H1 (cell line): Measurements from ENCODE around the gene RNU11. TPM values are rescaled to one million over a fixed set of nuclear protein-coding genes. Genes with fewer than 3 reads are reported as not detected.
A peak's percentile ranks its signal among the peaks of the same experiment; 100 is the strongest.

Experiments
- CTCF ChIA-PET: fragments of 300-600 bp; sonication (Branson Sonifier 250); formaldehyde crosslinking; loops from one replicate; lab custom pipeline; 2021; ENCODE audit not compliant: partially characterized antibody; lab: Charles Lee
- POLR2A ChIA-PET: fragments of 300-600 bp; sonication (Branson Sonifier 250); formaldehyde crosslinking; loops from one replicate; lab custom pipeline; 2021; ENCODE audit warnings: inconsistent platforms; ENCODE audit not compliant: partially characterized antibody; lab: Charles Lee
- DNase-seq, 2 experiments: peaks; one replicate each; pipeline versions ENCODE4 v3.0.0 to v3.0.0-alpha.2; 2010 to 2022; ENCODE audit warnings: low spot score in 2 of 2, low read depth in 1 of 2, mixed read lengths in 1 of 2
- FAIRE-seq: peaks from 2 replicates; lab custom pipeline; 2011; peaks lifted over from hg19 to GRCh38; lab: Jason Lieb, UNC
- H2AFZ ChIP-seq: 2 replicates; pipeline ENCODE4 v1.8.1; 2012; ENCODE audit warnings: low read length, inconsistent platforms
- H2AK5ac ChIP-seq: 2 replicates; pipeline ENCODE4 v1.6.1; 2013; ENCODE audit warnings: low read depth, low read length
- H2BK120ac ChIP-seq: replicated peaks from 2 replicates; pipeline ENCODE3; 2013; ENCODE audit warnings: low read depth, low read length, inconsistent platforms
- H2BK12ac ChIP-seq: 2 replicates; pipeline ENCODE4 v1.6.1; 2013; ENCODE audit warnings: low read depth, low read length
- H2BK15ac ChIP-seq: 2 replicates; pipeline ENCODE4 v1.6.1; 2013; ENCODE audit warnings: low read length
- H2BK20ac ChIP-seq: 2 replicates; pipeline ENCODE4 v1.6.1; 2013; ENCODE audit warnings: low read length
- H2BK5ac ChIP-seq: 2 replicates; pipeline ENCODE4 v1.6.1; 2013; ENCODE audit warnings: low read depth, low read length
- H3K14ac ChIP-seq: 2 replicates; pipeline ENCODE4 v1.6.1; 2013; ENCODE audit warnings: inconsistent platforms; ENCODE audit not compliant: insufficient read length
- H3K18ac ChIP-seq: 2 replicates; pipeline ENCODE4 v1.6.1; 2013; ENCODE audit warnings: low read length; ENCODE audit errors: extremely low read depth
- H3K23ac ChIP-seq: 2 replicates; pipeline ENCODE4 v1.6.1; 2013; ENCODE audit warnings: inconsistent platforms; ENCODE audit not compliant: insufficient read length
- H3K23me2 ChIP-seq: 2 replicates; pipeline ENCODE4 v1.6.1; 2013; ENCODE audit warnings: low read depth, low read length
- H3K27ac ChIP-seq: 2 replicates; pipeline ENCODE4 v1.6.1; 2011; ENCODE audit warnings: low read depth, low read length, inconsistent platforms
- H3K27me3 ChIP-seq, 4 experiments: replicated peaks in 1 of 4; 1 replicate in 1 of 4; 2 replicates in 3 of 4; pipeline versions ENCODE4 v1.6.1 to v1.8.1; 2011 to 2013; ENCODE audit warnings: low read length in 3 of 4, mild to moderate bottlenecking in 3 of 4, inconsistent platforms in 2 of 4, mixed read lengths in 2 of 4, moderate library complexity in 1 of 4; ENCODE audit not compliant: control insufficient read depth in 3 of 4, insufficient read depth in 3 of 4; ENCODE audit errors: extremely low read depth in 1 of 4
- H3K36me3 ChIP-seq, 4 experiments: 2 replicates each; pipeline versions ENCODE4 v1.6.1 to v1.8.1; 2011 to 2013; ENCODE audit warnings: mild to moderate bottlenecking in 4 of 4, low read length in 3 of 4, moderate library complexity in 2 of 4, control low read depth in 1 of 4, inconsistent platforms in 1 of 4; ENCODE audit not compliant: insufficient read depth in 4 of 4, control insufficient read depth in 2 of 4
- H3K4ac ChIP-seq: replicated peaks from 2 replicates; pipeline ENCODE3; 2013; ENCODE audit warnings: low read length, low read depth, mixed read lengths, inconsistent platforms; ENCODE audit not compliant: insufficient read length
- H3K4me1 ChIP-seq, 4 experiments: replicated peaks in 1 of 4; 1 replicate in 1 of 4; 2 replicates in 3 of 4; pipeline versions ENCODE4 v1.6.1 to v1.8.1; 2011 to 2013; ENCODE audit warnings: low read length in 3 of 4, inconsistent platforms in 2 of 4, mixed read lengths in 1 of 4; ENCODE audit not compliant: insufficient read depth in 4 of 4, control insufficient read depth in 3 of 4
- H3K4me2 ChIP-seq, 2 experiments: 2 replicates each; pipeline versions ENCODE4 v1.6.1 to v1.8.1; 2011 to 2013; ENCODE audit warnings: low read depth in 2 of 2, low read length in 2 of 2, control low read depth in 1 of 2, inconsistent platforms in 1 of 2, mild to moderate bottlenecking in 1 of 2; ENCODE audit not compliant: insufficient read depth in 1 of 2
- H3K4me3 ChIP-seq, 4 experiments: fragments of 200-600, 300-600 bp in 1 of 4; sonication (generic), shearing (Covaris generic), sonication (Bioruptor Twin) in 1 of 4; 2 replicates each; pipeline versions ENCODE4 v1.5.1 to v1.8.1; 2011 to 2016; ENCODE audit warnings: low read length in 4 of 4, low read depth in 3 of 4, control low read depth in 2 of 4, inconsistent platforms in 2 of 4, mild to moderate bottlenecking in 2 of 4, mixed read lengths in 1 of 4, moderate library complexity in 1 of 4; ENCODE audit not compliant: insufficient read depth in 2 of 4; ENCODE audit errors: extremely low read depth in 1 of 4
- H3K56ac ChIP-seq: replicated peaks from 2 replicates; pipeline ENCODE3; 2013; ENCODE audit warnings: low read depth, mild to moderate bottlenecking, mixed read lengths, low read length, inconsistent platforms; ENCODE audit not compliant: insufficient read length
- H3K79me1 ChIP-seq: 2 replicates; pipeline ENCODE4 v1.6.1; 2013; ENCODE audit warnings: low read depth, low read length, control low read depth
- H3K79me2 ChIP-seq, 2 experiments: 2 replicates each; pipeline versions ENCODE4 v1.6.1 to v1.8.1; 2012 to 2013; ENCODE audit warnings: low read length in 2 of 2, mild to moderate bottlenecking in 2 of 2, inconsistent platforms in 1 of 2; ENCODE audit not compliant: insufficient read depth in 2 of 2, control insufficient read depth in 1 of 2
- H3K9ac ChIP-seq, 4 experiments: replicated peaks in 1 of 4; 1 replicate in 1 of 4; 2 replicates in 3 of 4; pipeline versions ENCODE4 v1.6.1 to v1.8.1; 2011 to 2013; ENCODE audit warnings: low read depth in 3 of 4, low read length in 3 of 4, control low read depth in 2 of 4, mild to moderate bottlenecking in 2 of 4, moderate library complexity in 2 of 4, inconsistent platforms in 1 of 4; ENCODE audit errors: extremely low read depth in 1 of 4
- H3K9me3 ChIP-seq, 2 experiments: 2 replicates each; pipeline versions ENCODE4 v1.6.1 to v1.8.1; 2012 to 2013; ENCODE audit warnings: mild to moderate bottlenecking in 2 of 2, moderate library complexity in 2 of 2, control low read depth in 1 of 2, inconsistent platforms in 1 of 2, low read depth in 1 of 2, low read length in 1 of 2, mixed read lengths in 1 of 2; ENCODE audit not compliant: insufficient read depth in 2 of 2
- H4K20me1 ChIP-seq, 2 experiments: replicated peaks in 1 of 2; 2 replicates each; pipeline versions ENCODE3 to v1.8.1; 2011 to 2013; ENCODE audit warnings: inconsistent platforms in 2 of 2, low read length in 2 of 2, mild to moderate bottlenecking in 1 of 2; ENCODE audit not compliant: insufficient read depth in 2 of 2, control insufficient read depth in 1 of 2
- H4K5ac ChIP-seq: 2 replicates; pipeline ENCODE4 v1.6.1; 2013; ENCODE audit warnings: low read length, low read depth, mixed read lengths, inconsistent platforms; ENCODE audit not compliant: insufficient read length
- H4K8ac ChIP-seq: 2 replicates; pipeline ENCODE4 v1.8.0; 2013; ENCODE audit warnings: mild to moderate bottlenecking, moderate library complexity, low read length, inconsistent platforms; ENCODE audit not compliant: insufficient read depth; ENCODE audit errors: extremely low read depth
- H4K91ac ChIP-seq: replicated peaks from 2 replicates; pipeline ENCODE3; 2013; ENCODE audit warnings: low read length, mixed read lengths, inconsistent platforms; ENCODE audit not compliant: insufficient read length
- CHD1 ChIP-seq: IDR thresholded peaks from 2 replicates; pipeline ENCODE4 v1.6.1; 2012; ENCODE audit warnings: low read depth, low read length, improper control_type of control experiment
- HDAC2 ChIP-seq, 2 experiments: fragments of 300-600 bp in 1 of 2; sonication (generic) in 1 of 2; IDR thresholded peaks; 2 replicates each; pipeline ENCODE4 v1.6.1; 2011 to 2012; ENCODE audit warnings: low read depth in 2 of 2, low read length in 2 of 2, mild to moderate bottlenecking in 2 of 2, moderate library complexity in 2 of 2, borderline replicate concordance in 1 of 2, inconsistent platforms in 1 of 2
- NANOG ChIP-seq: IDR thresholded peaks from 2 replicates; pipeline ENCODE4 v1.6.1; 2011; ENCODE audit warnings: low read length, low read depth, mild to moderate bottlenecking, inconsistent platforms; ENCODE audit not compliant: insufficient read depth, poor library complexity, severe bottlenecking
- POLR2A ChIP-seq, 2 experiments: IDR thresholded peaks; 1 replicate in 1 of 2; 2 replicates in 1 of 2; pipeline ENCODE4 v1.6.1; 2011; ENCODE audit warnings: low read depth in 2 of 2, low read length in 2 of 2, mild to moderate bottlenecking in 2 of 2; ENCODE audit errors: control extremely low read depth in 1 of 2
- RAD21 ChIP-seq, 2 experiments: IDR thresholded peaks in 1 of 2; conservative IDR thresholded peaks in 1 of 2; 2 replicates each; pipeline ENCODE4 v1.6.1; 2011; ENCODE audit warnings: low read depth in 2 of 2, low read length in 2 of 2, improper control_type of control experiment in 1 of 2, inconsistent platforms in 1 of 2, mild to moderate bottlenecking in 1 of 2, moderate library complexity in 1 of 2
- TBP ChIP-seq: IDR thresholded peaks from 2 replicates; pipeline ENCODE4 v1.6.1; 2011; ENCODE audit warnings: low read depth, low read length, improper control_type of control experiment
- WGBS, 2 experiments: shearing (Covaris generic) in 1 of 2; methylation state at CpG; one replicate each; pipeline versions ENCODE4 v1.1.6 to v1.1.7; 2013 to 2015; ENCODE audit warnings: low lambda C conversion rate in 2 of 2, mixed read lengths in 2 of 2, inconsistent platforms in 1 of 2, low coverage in 1 of 2, missing lambda C conversion rate in 1 of 2; ENCODE audit not compliant: insufficient replicate concordance in 2 of 2, insufficient coverage in 1 of 2, insufficient read length in 1 of 2; ENCODE audit errors: extremely low coverage in 1 of 2, missing lambda C conversion rate in 1 of 2; 5-methylcytosine and 5-hydroxymethylcytosine counted together
- polyA plus RNA-seq, 7 experiments: library from polyadenylated mRNA; depleted of rRNA in 3 of 7; stranded (reverse) in 5 of 7; unstranded in 2 of 7; fragments of >200 nt in 5 of 7; fragments of 200-250 nt in 2 of 7; gene quantifications; 1 replicate in 5 of 7; 2 replicates in 1 of 7; 4 replicates in 1 of 7; pipeline versions ENCODE4 v1.2.1 to v1.2.3, GENCODE V29; 2011 to 2013; ENCODE audit warnings: missing spikeins in 2 of 7, mixed read lengths in 2 of 7
- total RNA-seq: library from RNA; stranded (reverse); fragmentation: NEBNext Ultra II Directional; extraction: Animal tissue kit (Norgen Biotek cat#: 25700); gene quantifications from 2 replicates; pipeline ENCODE4 v1.2.1, GENCODE V29; 2021
- TF ChIP-seq, protein P1 (sequence below), 3 experiments: IDR thresholded peaks; 1 replicate in 2 of 3; 2 replicates in 1 of 3; pipeline versions ENCODE4 v1.5.1 to v1.6.1; 2011; ENCODE audit warnings: low read length in 3 of 3, mild to moderate bottlenecking in 3 of 3, inconsistent platforms in 2 of 3, low read depth in 1 of 3, moderate library complexity in 1 of 3; ENCODE audit not compliant: insufficient read depth in 1 of 3; ENCODE audit errors: control extremely low read depth in 1 of 3
- TF ChIP-seq, protein P2 (sequence below): IDR thresholded peaks from 2 replicates; pipeline ENCODE4 v1.6.1; 2011; ENCODE audit warnings: low read depth, mild to moderate bottlenecking, low read length; ENCODE audit not compliant: insufficient read depth

The RNU11 gene
- total and polyA plus RNA-seq, 2 of the 8 experiments (the other 6 are each of a cell fraction or from before 2014, with no cell fraction given): not detected

DNA sequence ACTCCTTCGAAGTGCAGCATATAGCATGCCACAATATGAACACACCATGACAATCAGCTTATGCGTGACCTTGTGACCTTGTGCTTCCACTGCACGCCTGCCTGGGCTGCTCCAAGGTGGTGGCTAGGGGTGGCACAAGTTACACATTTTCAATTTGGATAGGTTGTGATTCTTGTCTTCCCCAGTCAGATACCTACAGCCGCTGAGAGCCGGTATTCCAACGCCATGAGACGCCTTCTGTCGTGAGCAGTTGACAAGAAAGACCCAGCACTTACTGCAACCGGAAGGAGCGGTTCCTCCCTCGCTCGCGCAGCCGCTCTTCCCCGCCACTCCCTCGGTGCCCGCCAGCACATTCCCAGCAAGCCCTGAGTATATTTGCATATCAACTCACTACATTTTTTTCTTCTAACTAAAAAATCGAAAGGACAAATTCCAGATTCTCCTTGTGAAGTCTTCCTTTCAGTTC lies 359 bp upstream of the RNU11 start:
- H3K4me1 ChIP-seq: peaks cover 0 to 5% (median 4%) of the 10 kb centered on the region in 4 experiments; a peak in 4 of 7 replicates
- peak overlapping the region; percentile 61 for H3K56ac ChIP-seq
- 12% methylated on average over 18 of the region's 18 CpGs; no CpG with 5 or more reads in 1 of the 2 experiments for WGBS, 2 experiments
- peak overlapping the region; percentile 8 for H2BK120ac ChIP-seq
- H4K8ac ChIP-seq: peak overlapping the region; percentile 63
- peak overlapping the region; percentile 87 for H3K4ac ChIP-seq
- no peaks in the 10 kb centered on the region for H3K79me1 ChIP-seq
- H2BK12ac ChIP-seq: 0 out of 2 replicates have a peak overlapping the region, but pooled peaks have one; percentile 10
- H2BK15ac ChIP-seq: no peak overlapping the region
- H3K14ac ChIP-seq: no peak overlapping the region
- peak overlapping the region; percentile 90 for H4K5ac ChIP-seq
- ChIA-PET CTCF (interaction anchor here (0.6 to 1.1 kb wide), 3 partner anchors 88 to 254 kb away, joined by 3 to 6 read pairs (median 3); partner anchors contain the start of gene YTHDF2), POLR2A (interaction anchor here (0.6 to 9.3 kb wide), 48 partner anchors 8 to 408 kb away, joined by 3 to 132 read pairs (median 5); partner anchors contain the start of genes GMEB1, MED18, PHACTR4 and RCC1)
- H3K23ac ChIP-seq: no peak overlapping the region
- FAIRE-seq: no peak
- 0 out of 2 replicates have a peak overlapping the region, but pooled peaks have one; percentile 15 for H2AFZ ChIP-seq
- H3K9me3 ChIP-seq: no peaks in the 10 kb centered on the region
- 0 out of 2 replicates have a peak overlapping the region, but pooled peaks have one; percentile 16 for H3K18ac ChIP-seq
- peak overlapping the region; percentile 40 to 88 (median 66) for H3K9ac ChIP-seq
- H3K79me2 ChIP-seq: no peaks in the 10 kb centered on the region
- peaks cover 3% of the 10 kb centered on the region; the same call in 1 of the 2 replicates for H3K23me2 ChIP-seq
- H3K4me3 ChIP-seq: peak overlapping the region; percentile 41 to 57 (median 45)
- no peak overlapping the region for H2BK20ac ChIP-seq
- peak overlapping the region; percentile 95 for H2BK5ac ChIP-seq
- DNase-seq: peak; percentile 76 to 90
- H3K27ac ChIP-seq: peak overlapping the region; percentile 99
- H3K4me2 ChIP-seq: peak overlapping the region; percentile 77 to 85
- H4K20me1 ChIP-seq: no peaks in the 10 kb centered on the region
- H4K91ac ChIP-seq: peak overlapping the region; percentile 56
- H2AK5ac ChIP-seq: 0 out of 2 replicates have a peak overlapping the region, but pooled peaks have one; percentile 69
- H3K27me3 ChIP-seq: no peaks in the 10 kb centered on the region
- no peaks in the 10 kb centered on the region for H3K36me3 ChIP-seq
- TF ChIP-seq RAD21 (IDR thresholded peaks at IDR 0.05 in 1 of 2, conservative IDR thresholded peaks at IDR 0.05 in 1 of 2; ENCODE audit: low read depth in 2 of 2, low read length in 2 of 2) (no peak), HDAC2 (IDR thresholded peaks at IDR 0.05; ENCODE audit: borderline replicate concordance in 1 of 2, low read depth in 2 of 2, low read length in 2 of 2) (no peak), CHD1 (no peak), NANOG (no peak), TBP (no peak), POLR2A (IDR thresholded peaks at IDR 0.05; ENCODE audit: control extremely low read depth in 1 of 2, low read depth in 2 of 2, low read length in 2 of 2) (no peak)
- TF ChIP-seq, protein P1, sequence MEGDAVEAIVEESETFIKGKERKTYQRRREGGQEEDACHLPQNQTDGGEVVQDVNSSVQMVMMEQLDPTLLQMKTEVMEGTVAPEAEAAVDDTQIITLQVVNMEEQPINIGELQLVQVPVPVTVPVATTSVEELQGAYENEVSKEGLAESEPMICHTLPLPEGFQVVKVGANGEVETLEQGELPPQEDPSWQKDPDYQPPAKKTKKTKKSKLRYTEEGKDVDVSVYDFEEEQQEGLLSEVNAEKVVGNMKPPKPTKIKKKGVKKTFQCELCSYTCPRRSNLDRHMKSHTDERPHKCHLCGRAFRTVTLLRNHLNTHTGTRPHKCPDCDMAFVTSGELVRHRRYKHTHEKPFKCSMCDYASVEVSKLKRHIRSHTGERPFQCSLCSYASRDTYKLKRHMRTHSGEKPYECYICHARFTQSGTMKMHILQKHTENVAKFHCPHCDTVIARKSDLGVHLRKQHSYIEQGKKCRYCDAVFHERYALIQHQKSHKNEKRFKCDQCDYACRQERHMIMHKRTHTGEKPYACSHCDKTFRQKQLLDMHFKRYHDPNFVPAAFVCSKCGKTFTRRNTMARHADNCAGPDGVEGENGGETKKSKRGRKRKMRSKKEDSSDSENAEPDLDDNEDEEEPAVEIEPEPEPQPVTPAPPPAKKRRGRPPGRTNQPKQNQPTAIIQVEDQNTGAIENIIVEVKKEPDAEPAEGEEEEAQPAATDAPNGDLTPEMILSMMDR (IDR thresholded peaks at IDR 0.05; ENCODE audit: control extremely low read depth in 1 of 3, insufficient read depth in 1 of 3, low read depth in 1 of 3, low read length in 3 of 3): no peak
- TF ChIP-seq, protein P2, sequence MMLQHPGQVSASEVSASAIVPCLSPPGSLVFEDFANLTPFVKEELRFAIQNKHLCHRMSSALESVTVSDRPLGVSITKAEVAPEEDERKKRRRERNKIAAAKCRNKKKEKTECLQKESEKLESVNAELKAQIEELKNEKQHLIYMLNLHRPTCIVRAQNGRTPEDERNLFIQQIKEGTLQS: no peak
